Duodenal mucosa (tissue), 2 donors: ENCODE data around the gene MEF2A.
"Not testable (repeated sequence)": the region's sequence is repeated elsewhere in the genome, so short reads cannot be mapped to it uniquely, and the experiment has no call there.

Source experiments
- H3K27ac ChIP-seq: one replicate; pipeline ENCODE4 v1.7.0; 2013; ENCODE audit warnings: low read depth, low read length
- H3K27me3 ChIP-seq, 2 donors: one replicate each; pipeline ENCODE4 v1.7.0; 2013; ENCODE audit warnings: low read length in 2 of 2, control low read depth in 1 of 2; ENCODE audit not compliant: insufficient read depth in 2 of 2, control insufficient read depth in 1 of 2
- H3K36me3 ChIP-seq, 2 donors: one replicate each; pipeline ENCODE4 v1.7.0; 2013; ENCODE audit warnings: low read length in 2 of 2, control low read depth in 1 of 2; ENCODE audit not compliant: insufficient read depth in 2 of 2, control insufficient read depth in 1 of 2
- H3K4me1 ChIP-seq, 2 donors: one replicate each; pipeline ENCODE4 v1.7.0; 2013; ENCODE audit warnings: low read length in 2 of 2, control low read depth in 1 of 2; ENCODE audit not compliant: insufficient read depth in 2 of 2, control insufficient read depth in 1 of 2
- H3K4me3 ChIP-seq, 2 donors: one replicate each; pipeline ENCODE4 v1.7.0; 2013; ENCODE audit warnings: low read length in 2 of 2, low read depth in 1 of 2
- H3K9ac ChIP-seq, 2 donors: one replicate each; pipeline ENCODE4 v1.7.0; 2013; ENCODE audit warnings: low read length in 2 of 2, low read depth in 1 of 2
- H3K9me3 ChIP-seq, 2 donors: one replicate each; pipeline ENCODE4 v1.7.0; 2013; ENCODE audit warnings: low read length in 2 of 2, control low read depth in 1 of 2; ENCODE audit not compliant: control insufficient read depth in 1 of 2

Gene MEF2A

GRCh38 chr15:99565299-99566156 is at the start of gene MEF2A:
Gene MEF2A, plus strand, starts transcription at chr15:99565984. Its CDS starts 67,136 bp downstream, at chr15:99633120.
- Histone ChIP-seq H3K36me3 (no peaks in the 10 kb centered on the region), H3K27ac (peak within 1 kb of the TSS; percentile 96), H3K9me3 (no peaks in the 10 kb centered on the region), H3K4me3 (peak within 1 kb of the TSS; percentile 94), H3K4me1 (peaks cover 14 to 22% of the 10 kb centered on the region in 2 donors), H3K9ac (peak within 1 kb of the TSS; percentile 93), H3K27me3 (no peaks in the 10 kb centered on the region)

- Histone ChIP-seq H3K27me3 (no peaks in the 10 kb centered on the region), H3K4me1 (no peaks in the 10 kb centered on the region), H3K9me3 (no peaks in the 10 kb centered on the region), H3K4me3 (no peak overlapping the region), H3K27ac (no peak overlapping the region), H3K36me3 (no peaks in the 10 kb centered on the region), H3K9ac (no peak overlapping the region)
These were observed 47.6 kb upstream of the MEF2A start for GRCh38 chr15:99518191-99518590.

- not testable (repeated sequence) for H3K4me3 ChIP-seq, H3K27ac ChIP-seq, H3K27me3 ChIP-seq, H3K4me1 ChIP-seq, H3K36me3 ChIP-seq, H3K9ac ChIP-seq, H3K9me3 ChIP-seq
These were observed 46.4 kb upstream of the MEF2A start for GRCh38 chr15:99519366-99519765.

- no peak overlapping the region for H3K4me3 ChIP-seq
- H3K27ac ChIP-seq = no peak overlapping the region
- no peaks in the 10 kb centered on the region for H3K36me3 ChIP-seq
- no peaks in the 10 kb centered on the region for H3K4me1 ChIP-seq
- no peak overlapping the region for H3K9ac ChIP-seq
- H3K27me3 ChIP-seq = no peaks in the 10 kb centered on the region
- H3K9me3 ChIP-seq = no peaks in the 10 kb centered on the region
These were observed 43.5 kb upstream of the MEF2A start for GRCh38 chr15:99522288-99522687.

GRCh38 chr15:99526176-99526575 is 39.6 kb upstream of the MEF2A start:
- H3K9me3 ChIP-seq = no peaks in the 10 kb centered on the region
- no peaks in the 10 kb centered on the region for H3K4me1 ChIP-seq
- no peak overlapping the region for H3K9ac ChIP-seq
- H3K36me3 ChIP-seq = no peaks in the 10 kb centered on the region
- no peaks in the 10 kb centered on the region for H3K27me3 ChIP-seq
- H3K4me3 ChIP-seq = no peak overlapping the region
- no peak overlapping the region for H3K27ac ChIP-seq

GRCh38 chr15:99526671-99527070 is 39.1 kb upstream of the MEF2A start:
- Histone ChIP-seq H3K36me3 (no peaks in the 10 kb centered on the region), H3K9ac (no peak overlapping the region), H3K27me3 (no peaks in the 10 kb centered on the region), H3K27ac (no peak overlapping the region), H3K4me1 (no peaks in the 10 kb centered on the region), H3K9me3 (no peaks in the 10 kb centered on the region), H3K4me3 (no peak overlapping the region)

- Histone ChIP-seq H3K9ac (no peak overlapping the region), H3K4me3 (no peak overlapping the region), H3K27ac (no peak overlapping the region)
These were observed 29.3 kb upstream of the MEF2A start for GRCh38 chr15:99536422-99537040.

GRCh38 chr15:99537344-99537743 is 28.4 kb upstream of the MEF2A start:
- Histone ChIP-seq H3K9me3 (no peaks in the 10 kb centered on the region), H3K27ac (no peak overlapping the region), H3K4me1 (no peaks in the 10 kb centered on the region), H3K4me3 (no peak overlapping the region), H3K36me3 (no peaks in the 10 kb centered on the region), H3K27me3 (peaks cover 0 to 3% of the 10 kb centered on the region in 2 donors), H3K9ac (no peak overlapping the region)

More at GRCh38 chr15:99536422-99537040, 29.3 kb upstream of the MEF2A start:
- Histone ChIP-seq H3K27me3 (peaks cover 0 to 3% of the 10 kb centered on the region in 2 donors), H3K36me3 (no peaks in the 10 kb centered on the region), H3K9me3 (no peaks in the 10 kb centered on the region), H3K4me1 (no peaks in the 10 kb centered on the region)

- no peak overlapping the region for H3K27ac ChIP-seq
- H3K9ac ChIP-seq = no peak overlapping the region
- H3K27me3 ChIP-seq = peaks cover 0 to 3% of the 10 kb centered on the region in 2 donors
- no peaks in the 10 kb centered on the region for H3K36me3 ChIP-seq
- no peaks in the 10 kb centered on the region for H3K4me1 ChIP-seq
- no peak overlapping the region for H3K4me3 ChIP-seq
- no peaks in the 10 kb centered on the region for H3K9me3 ChIP-seq
These were observed 27.5 kb upstream of the MEF2A start for GRCh38 chr15:99538261-99538660.

GRCh38 chr15:99542828-99543227 is 23.0 kb upstream of the MEF2A start:
- Histone ChIP-seq H3K4me3 (no peak overlapping the region), H3K9ac (no peak overlapping the region), H3K36me3 (no peaks in the 10 kb centered on the region), H3K27me3 (no peaks in the 10 kb centered on the region), H3K9me3 (no peaks in the 10 kb centered on the region), H3K27ac (no peak overlapping the region), H3K4me1 (no peaks in the 10 kb centered on the region)
